ENCODE measurements around the gene GLI1.
"Not testable (repeated sequence)": the region's sequence is repeated elsewhere in the genome, so short reads cannot be mapped to it uniquely, and the experiment has no call there.

GLI1 gene

DNA sequence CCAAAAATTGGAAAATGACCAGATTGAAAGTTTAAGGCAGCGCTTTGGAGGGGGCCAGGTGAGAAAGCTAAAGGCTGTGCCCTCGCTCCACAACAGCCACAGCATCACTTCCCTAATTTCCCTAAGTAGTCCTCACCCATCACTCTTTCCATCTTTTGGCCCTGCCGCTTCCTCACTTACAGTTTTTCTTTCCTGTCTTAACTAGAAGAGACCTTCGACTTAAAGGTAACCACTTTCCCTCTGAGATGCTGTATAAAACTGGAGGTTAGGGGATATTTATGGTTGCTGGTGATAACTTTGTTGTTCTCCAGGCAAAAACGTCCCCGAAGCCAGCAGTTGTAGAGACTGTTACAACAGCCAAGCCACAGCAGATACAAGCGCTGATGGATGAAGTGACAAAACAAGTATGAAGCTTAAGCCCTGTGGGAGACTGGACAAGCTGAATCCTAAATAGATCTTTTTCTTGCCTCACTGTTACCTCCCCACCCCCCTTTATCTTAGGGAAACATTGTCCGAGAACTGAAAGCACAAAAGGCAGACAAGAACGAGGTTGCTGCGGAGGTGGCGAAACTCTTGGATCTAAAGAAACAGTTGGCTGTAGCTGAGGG, 56.5 kb downstream of the GLI1 start:
- TF ChIP-seq, protein P1, sequence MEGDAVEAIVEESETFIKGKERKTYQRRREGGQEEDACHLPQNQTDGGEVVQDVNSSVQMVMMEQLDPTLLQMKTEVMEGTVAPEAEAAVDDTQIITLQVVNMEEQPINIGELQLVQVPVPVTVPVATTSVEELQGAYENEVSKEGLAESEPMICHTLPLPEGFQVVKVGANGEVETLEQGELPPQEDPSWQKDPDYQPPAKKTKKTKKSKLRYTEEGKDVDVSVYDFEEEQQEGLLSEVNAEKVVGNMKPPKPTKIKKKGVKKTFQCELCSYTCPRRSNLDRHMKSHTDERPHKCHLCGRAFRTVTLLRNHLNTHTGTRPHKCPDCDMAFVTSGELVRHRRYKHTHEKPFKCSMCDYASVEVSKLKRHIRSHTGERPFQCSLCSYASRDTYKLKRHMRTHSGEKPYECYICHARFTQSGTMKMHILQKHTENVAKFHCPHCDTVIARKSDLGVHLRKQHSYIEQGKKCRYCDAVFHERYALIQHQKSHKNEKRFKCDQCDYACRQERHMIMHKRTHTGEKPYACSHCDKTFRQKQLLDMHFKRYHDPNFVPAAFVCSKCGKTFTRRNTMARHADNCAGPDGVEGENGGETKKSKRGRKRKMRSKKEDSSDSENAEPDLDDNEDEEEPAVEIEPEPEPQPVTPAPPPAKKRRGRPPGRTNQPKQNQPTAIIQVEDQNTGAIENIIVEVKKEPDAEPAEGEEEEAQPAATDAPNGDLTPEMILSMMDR (IDR thresholded peaks at IDR 0.05; ENCODE audit: insufficient read depth, missing control alignments) = no peak
- DNase-seq (ENCODE audit: insufficient read length, low spot score) = no peak
- no peak for FAIRE-seq

DNA sequence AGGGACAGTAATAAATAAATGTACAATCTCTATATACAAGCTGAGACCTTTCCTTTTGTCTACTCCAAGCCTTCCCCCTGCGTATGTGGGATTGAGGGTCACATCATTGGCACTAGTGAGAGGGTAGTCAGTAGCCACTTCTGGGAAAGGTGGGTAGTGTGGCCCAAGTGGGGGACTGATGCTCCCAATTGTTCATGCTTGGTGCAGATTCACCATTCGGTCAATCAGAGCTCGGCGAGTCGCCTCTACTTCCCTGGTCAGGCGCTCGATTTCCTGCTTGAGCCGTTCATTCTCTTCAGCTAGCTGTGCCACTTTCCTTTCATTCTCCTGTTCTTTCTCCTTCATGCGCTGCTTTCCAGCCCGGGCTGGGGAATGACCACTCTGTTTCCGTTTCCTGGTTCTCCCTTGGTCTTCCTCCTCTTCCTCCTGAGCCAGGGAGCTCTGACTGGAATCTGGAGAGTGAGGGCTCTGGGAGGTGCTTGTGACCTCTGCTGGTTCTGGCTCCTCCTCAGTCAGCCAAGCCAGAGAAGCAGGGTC, 57.1 kb downstream of the GLI1 start:
- TF ChIP-seq, protein P1 (IDR thresholded peaks at IDR 0.05; ENCODE audit: insufficient read depth, missing control alignments) = no peak
- DNase-seq (ENCODE audit: insufficient read length, low spot score) (no peak), FAIRE-seq (no peak)

DNA sequence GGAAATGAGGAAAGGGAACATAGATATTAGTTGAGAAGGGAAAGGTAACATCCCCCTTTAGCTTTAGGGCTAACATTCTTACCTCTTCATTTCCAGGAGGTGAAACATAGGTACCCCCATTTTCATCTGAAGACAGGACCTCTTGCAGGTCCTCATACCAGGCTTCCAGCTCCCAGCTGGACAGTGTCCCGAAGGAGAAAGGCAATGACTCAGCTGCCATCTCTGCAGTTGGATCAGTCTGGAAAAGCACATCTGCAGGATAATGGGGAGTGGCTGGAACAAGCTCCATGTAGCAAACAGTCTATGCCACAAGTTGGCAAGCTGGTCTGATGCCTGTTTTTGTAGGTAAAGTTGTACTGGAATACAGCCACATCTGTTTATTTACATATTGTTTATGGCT, 57.6 kb downstream of the GLI1 start:
- TF ChIP-seq, protein P1 (IDR thresholded peaks at IDR 0.05; ENCODE audit: insufficient read depth, missing control alignments) = no peak
- FAIRE-seq = no peak
- no peak for DNase-seq (ENCODE audit: insufficient read length, low spot score)

DNA sequence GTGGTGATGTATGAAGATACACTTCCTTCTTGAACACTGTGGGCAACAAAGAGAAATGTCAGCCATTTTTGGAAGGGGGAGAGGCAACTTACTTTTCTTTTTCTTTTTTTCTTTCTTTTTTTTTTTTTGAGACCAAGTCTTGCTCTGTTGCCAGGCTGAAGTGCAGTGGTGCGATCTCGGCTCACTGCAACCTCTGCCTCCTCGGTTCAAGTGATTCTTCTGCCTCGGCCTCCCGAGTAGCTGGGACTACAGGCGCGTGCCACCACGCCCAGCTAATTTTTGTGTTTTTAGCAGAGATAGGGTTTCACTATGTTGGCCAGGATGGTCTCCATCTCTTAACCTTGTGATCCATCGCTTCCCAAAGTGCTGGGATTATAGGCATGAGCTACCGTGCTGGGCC, 58.1 kb downstream of the GLI1 start:
- not testable (repeated sequence) for DNase-seq (ENCODE audit: insufficient read length, low spot score); FAIRE-seq

DNA sequence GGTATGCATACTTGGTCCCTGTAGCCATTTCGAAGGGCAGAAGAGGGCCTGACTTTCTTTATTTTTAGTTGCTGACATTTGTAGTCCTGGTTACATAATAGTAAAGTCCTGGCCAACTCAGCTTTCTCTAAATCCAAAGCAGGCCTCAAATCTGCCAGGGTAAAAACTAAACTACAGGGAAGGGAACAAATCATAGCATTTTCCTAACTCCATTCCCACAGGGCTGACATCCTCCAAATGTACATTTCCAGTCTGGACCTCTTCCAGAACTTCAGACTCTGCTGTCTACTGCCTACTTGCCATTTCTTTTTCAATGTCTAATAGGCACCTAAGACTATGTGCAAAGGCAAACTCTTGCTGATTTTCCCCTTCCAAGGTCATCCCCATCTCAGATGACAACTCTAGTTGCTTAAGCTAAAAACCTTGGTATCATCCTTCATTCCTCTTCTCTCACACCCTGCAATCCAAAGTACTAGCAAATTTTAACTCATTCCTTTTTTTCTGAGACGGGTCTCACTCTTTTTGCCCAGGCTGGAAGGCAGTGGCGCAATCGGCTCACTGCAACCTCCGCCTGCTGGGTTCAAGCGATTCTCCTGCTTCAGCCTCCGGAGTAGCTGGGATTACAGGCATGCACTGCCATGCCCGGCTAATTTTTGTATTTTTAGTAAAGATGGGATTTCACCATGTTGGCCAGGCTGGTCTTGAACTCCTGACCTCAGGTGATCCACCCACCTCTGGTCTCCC, 58.8 kb downstream of the GLI1 start:
- DNase-seq (ENCODE audit: insufficient read length, low spot score) = no peak
- FAIRE-seq = no peak
- TF ChIP-seq, protein P1 (IDR thresholded peaks at IDR 0.05; ENCODE audit: insufficient read depth, missing control alignments) = no peak

DNA sequence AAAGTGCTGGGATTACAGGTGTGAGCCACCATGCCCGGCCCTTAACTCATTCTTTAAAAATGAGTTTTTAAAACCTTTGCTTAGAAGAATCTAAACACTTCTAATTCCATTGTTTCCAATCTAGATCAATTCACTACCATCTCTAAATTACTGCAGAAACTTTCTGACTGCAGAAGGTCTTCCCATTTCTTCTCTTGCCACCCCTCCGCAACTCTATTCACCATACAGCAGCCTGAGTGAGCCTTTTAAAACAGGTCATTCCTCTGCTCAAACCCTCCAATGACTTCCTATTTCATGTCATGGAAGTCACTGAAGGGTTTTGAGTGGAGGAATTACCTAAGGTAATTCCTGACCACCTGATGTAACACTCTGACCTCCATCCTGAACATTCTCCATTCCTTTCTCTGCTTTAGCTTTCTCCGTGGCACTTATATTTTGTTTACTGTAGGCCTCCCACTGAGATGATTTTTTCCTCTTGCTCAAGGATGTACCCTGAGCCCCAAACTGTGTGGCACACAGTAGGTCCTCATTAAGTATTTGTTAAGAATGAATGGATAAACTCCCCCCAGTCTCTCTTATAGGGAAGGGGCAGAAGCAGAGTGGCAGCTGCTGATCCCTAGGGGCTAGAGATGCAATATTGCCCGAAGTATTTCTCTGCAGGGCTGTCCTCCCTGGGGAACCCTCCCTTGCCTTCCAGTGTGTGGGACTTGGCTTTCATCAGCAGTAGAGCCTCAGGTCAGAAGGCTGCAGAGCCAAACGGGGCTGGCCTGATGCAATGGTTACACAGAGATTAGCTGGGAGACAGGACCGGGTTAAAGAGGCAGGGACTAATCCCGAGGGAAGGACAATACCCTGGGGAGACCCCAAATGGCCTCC, 59.6 kb downstream of the GLI1 start:
- FAIRE-seq (no peak), DNase-seq (ENCODE audit: insufficient read length, low spot score) (no peak)
- TF ChIP-seq, protein P1 (IDR thresholded peaks at IDR 0.05; ENCODE audit: insufficient read depth, missing control alignments) = no peak

DNA sequence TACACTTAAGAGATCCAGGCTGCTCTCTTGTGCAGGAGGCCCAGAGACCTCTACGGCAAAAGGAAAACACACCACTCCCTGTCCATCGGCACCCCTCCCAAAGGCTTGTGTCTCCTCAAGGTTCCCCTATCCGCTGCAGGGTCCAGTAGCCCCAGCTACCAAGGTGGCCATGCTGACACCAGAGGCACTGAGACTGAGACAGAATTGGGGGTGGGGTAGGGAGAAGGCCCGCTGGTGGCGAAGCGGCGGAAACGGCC, 60.1 kb downstream of the GLI1 start:
- FAIRE-seq (no peak), DNase-seq (ENCODE audit: insufficient read length, low spot score) (no peak)
- TF ChIP-seq, protein P1 (IDR thresholded peaks at IDR 0.05; ENCODE audit: insufficient read depth, missing control alignments) = no peak
